ENCODE results near the gene PTGIR.

DNA sequence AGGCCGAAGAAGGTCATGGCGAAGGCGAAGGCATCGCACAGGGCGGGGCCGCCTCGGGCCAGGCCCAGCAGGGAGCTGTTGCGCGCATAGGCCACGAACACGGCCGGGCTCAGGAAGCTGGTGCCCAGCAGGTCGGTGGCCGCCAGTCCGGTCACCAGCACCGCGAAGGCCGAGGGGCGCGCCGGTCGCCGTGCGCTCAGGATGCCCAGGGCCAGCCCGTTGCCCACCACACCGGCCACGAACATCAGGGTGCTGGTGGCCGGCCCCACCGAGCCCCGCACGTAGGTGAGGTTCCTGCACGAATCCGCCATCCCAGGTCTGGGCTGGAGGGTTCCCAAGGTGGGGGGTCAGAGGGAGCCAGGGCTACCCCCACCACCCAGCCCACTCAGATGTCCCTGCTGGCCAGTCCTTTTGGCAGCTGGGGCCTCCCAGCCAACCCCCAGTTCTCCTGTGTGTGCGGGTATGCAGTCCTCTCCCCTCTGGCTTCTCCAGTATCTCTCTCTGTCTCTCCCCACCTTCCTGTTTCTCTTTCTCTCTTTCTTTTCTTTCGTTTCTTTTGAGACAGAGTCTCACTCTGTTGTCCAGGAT, 880 bp downstream of the PTGIR start:
- TF ChIP-seq, protein P1, sequence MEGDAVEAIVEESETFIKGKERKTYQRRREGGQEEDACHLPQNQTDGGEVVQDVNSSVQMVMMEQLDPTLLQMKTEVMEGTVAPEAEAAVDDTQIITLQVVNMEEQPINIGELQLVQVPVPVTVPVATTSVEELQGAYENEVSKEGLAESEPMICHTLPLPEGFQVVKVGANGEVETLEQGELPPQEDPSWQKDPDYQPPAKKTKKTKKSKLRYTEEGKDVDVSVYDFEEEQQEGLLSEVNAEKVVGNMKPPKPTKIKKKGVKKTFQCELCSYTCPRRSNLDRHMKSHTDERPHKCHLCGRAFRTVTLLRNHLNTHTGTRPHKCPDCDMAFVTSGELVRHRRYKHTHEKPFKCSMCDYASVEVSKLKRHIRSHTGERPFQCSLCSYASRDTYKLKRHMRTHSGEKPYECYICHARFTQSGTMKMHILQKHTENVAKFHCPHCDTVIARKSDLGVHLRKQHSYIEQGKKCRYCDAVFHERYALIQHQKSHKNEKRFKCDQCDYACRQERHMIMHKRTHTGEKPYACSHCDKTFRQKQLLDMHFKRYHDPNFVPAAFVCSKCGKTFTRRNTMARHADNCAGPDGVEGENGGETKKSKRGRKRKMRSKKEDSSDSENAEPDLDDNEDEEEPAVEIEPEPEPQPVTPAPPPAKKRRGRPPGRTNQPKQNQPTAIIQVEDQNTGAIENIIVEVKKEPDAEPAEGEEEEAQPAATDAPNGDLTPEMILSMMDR (IDR thresholded peaks at IDR 0.05): no peak
- TF ChIP-seq EP300 (IDR thresholded peaks at IDR 0.05): no peak
- TF ChIP-seq POLR2A (IDR thresholded peaks at IDR 0.05; ENCODE audit: low read depth): no peak
